OCI-LY3 (cell line): ENCODE results near the gene KCNMA1.

ENCODE experiments used
- H2AFZ ChIP-seq: fragments of 200-600, 300-600 bp; shearing (Covaris generic); 2 replicates; pipeline ENCODE4 v1.6.0; 2014; ENCODE audit warnings: antibody characterized with exemption, low read depth, low read length
- H3K27ac ChIP-seq: fragments of 200-600, 300-600 bp; sonication (generic); 2 replicates; pipeline ENCODE4 v1.5.1; 2014; ENCODE audit warnings: mild to moderate bottlenecking, low read length, moderate library complexity, mixed read lengths
- H3K27me3 ChIP-seq: fragments of 200-600, 300-600 bp; sonication (generic); 2 replicates; pipeline ENCODE4 v1.6.1; 2014; ENCODE audit warnings: low read depth, low read length, mixed read lengths
- H3K36me3 ChIP-seq: fragments of 200-600, 300-600 bp; sonication (generic); replicated peaks from 2 replicates; pipeline ENCODE3; 2014; ENCODE audit warnings: low read depth, low read length, mixed read lengths
- H3K4me1 ChIP-seq: fragments of 300-600, 200-600 bp; sonication (generic); 2 replicates; pipeline ENCODE4 v1.6.1; 2014; ENCODE audit warnings: low read length, mixed read lengths
- H3K4me2 ChIP-seq: fragments of 200-600, 300-600 bp; sonication (generic); 2 replicates; pipeline ENCODE4 v1.6.1; 2014; ENCODE audit warnings: low read length, mixed read lengths
- H3K4me3 ChIP-seq: fragments of 300-600, 200-600 bp; sonication (generic); 2 replicates; pipeline ENCODE4 v1.5.1; 2014; ENCODE audit warnings: antibody characterized with exemption, mild to moderate bottlenecking, low read length, moderate library complexity
- H3K79me2 ChIP-seq: fragments of 300-600, 200-600 bp; shearing (Covaris generic); 2 replicates; pipeline ENCODE4 v1.6.1; 2014; ENCODE audit warnings: mild to moderate bottlenecking, low read length, mixed read lengths
- H3K9ac ChIP-seq: fragments of 300-600, 200-600 bp; shearing (Covaris generic); 2 replicates; pipeline ENCODE4 v1.6.0; 2014; ENCODE audit warnings: mild to moderate bottlenecking, low read length, moderate library complexity
- H3K9me3 ChIP-seq: fragments of 200-600, 300-600 bp; shearing (Covaris generic); 2 replicates; pipeline ENCODE4 v1.6.1; 2014; ENCODE audit warnings: low read length, mixed read lengths; ENCODE audit not compliant: insufficient read depth
- H4K20me1 ChIP-seq: fragments of 200-600, 300-600 bp; sonication (generic); 2 replicates; pipeline ENCODE4 v1.6.1; 2016; ENCODE audit warnings: low read length, mixed read lengths; ENCODE audit not compliant: insufficient read depth
- CTCF ChIP-seq: fragments of 200-600, 300-600 bp; sonication (generic); IDR thresholded peaks from 2 replicates; pipeline ENCODE4 v1.5.1; 2014; ENCODE audit warnings: antibody characterized with exemption, low read length, low read depth
- EZH2phosphoT487 ChIP-seq: fragments of 200-600 bp; shearing (Covaris generic); IDR thresholded peaks from 2 replicates; pipeline ENCODE4 v1.6.1; 2018; ENCODE audit warnings: antibody characterized with exemption, mixed run types, low read depth

KCNMA1 gene

GRCh38 chr10:77419056-77419455, 218.6 kb downstream of the KCNMA1 start:
- Histone ChIP-seq H3K4me2 (no peak overlapping the region), H3K27ac (no peak overlapping the region), H3K9me3 (no peaks in the 10 kb centered on the region), H3K9ac (no peak overlapping the region), H2AFZ (no peak overlapping the region), H3K4me1 (peaks cover under 1% of the 10 kb centered on the region), H3K79me2 (peaks cover 4% of the 10 kb centered on the region; the same call in 1 of the 2 replicates), H3K36me3 (no peaks in the 10 kb centered on the region), H4K20me1 (peaks cover 38% of the 10 kb centered on the region), H3K27me3 (no peaks in the 10 kb centered on the region), H3K4me3 (no peak overlapping the region)
- TF ChIP-seq CTCF (no peak), EZH2phosphoT487 (no peak)

GRCh38 chr10:77417806-77418640, 219.6 kb downstream of the KCNMA1 start:
- Histone ChIP-seq H3K9ac (no peak overlapping the region), H3K27ac (no peak overlapping the region), H3K79me2 (peaks cover 6% of the 10 kb centered on the region; the same call in 1 of the 2 replicates)

GRCh38 chr10:77417359-77417758, 220.2 kb downstream of the KCNMA1 start:
- H3K36me3 ChIP-seq = no peaks in the 10 kb centered on the region
- H3K9ac ChIP-seq = no peak overlapping the region
- H4K20me1 ChIP-seq = peaks cover 24% of the 10 kb centered on the region
- no peak overlapping the region for H3K4me3 ChIP-seq
- TF ChIP-seq CTCF (no peak), EZH2phosphoT487 (no peak)
- no peak overlapping the region for H3K4me2 ChIP-seq
- H3K4me1 ChIP-seq = peaks cover 17% of the 10 kb centered on the region
- H3K27me3 ChIP-seq = no peaks in the 10 kb centered on the region
- H3K9me3 ChIP-seq = no peaks in the 10 kb centered on the region
- peaks cover 6% of the 10 kb centered on the region; the same call in 1 of the 2 replicates for H3K79me2 ChIP-seq
- no peak overlapping the region for H3K27ac ChIP-seq
- no peak overlapping the region for H2AFZ ChIP-seq

More at GRCh38 chr10:77417806-77418640, 219.6 kb downstream of the KCNMA1 start:
- no peaks in the 10 kb centered on the region for H3K36me3 ChIP-seq
- peaks cover 31% of the 10 kb centered on the region for H4K20me1 ChIP-seq
- H3K9me3 ChIP-seq = no peaks in the 10 kb centered on the region
- peaks cover 11% of the 10 kb centered on the region for H3K4me1 ChIP-seq
- no peak for TF ChIP-seq EZH2phosphoT487
- no peak for TF ChIP-seq CTCF
- H3K4me3 ChIP-seq = no peak overlapping the region
- no peaks in the 10 kb centered on the region for H3K27me3 ChIP-seq
- H2AFZ ChIP-seq = no peak overlapping the region
- H3K4me2 ChIP-seq = no peak overlapping the region

- Histone ChIP-seq H3K27me3 (no peaks in the 10 kb centered on the region), H3K27ac (no peak overlapping the region), H3K4me2 (no peak overlapping the region), H3K36me3 (no peaks in the 10 kb centered on the region), H2AFZ (no peak overlapping the region), H4K20me1 (peaks cover 17% of the 10 kb centered on the region), H3K4me3 (no peak overlapping the region), H3K9me3 (no peaks in the 10 kb centered on the region), H3K9ac (no peak overlapping the region), H3K4me1 (peaks cover 26% of the 10 kb centered on the region), H3K79me2 (peaks cover 3% of the 10 kb centered on the region; the same call in 1 of the 2 replicates)
- TF ChIP-seq CTCF = no peak
- TF ChIP-seq EZH2phosphoT487 = no peak
Observed at GRCh38 chr10:77416311-77417135, 221.1 kb downstream of the KCNMA1 start.
